Esophagus squamous epithelium (tissue), 5 donors: Measurements from ENCODE around the gene UBC. TPM values are rescaled to one million over a fixed set of nuclear protein-coding genes. Genes with fewer than 3 reads are reported as not detected.

Source experiments
- DNase-seq: peaks from one replicate; lab custom pipeline; 2025; lab: John Stamatoyannopoulos, UW
- H3K27ac ChIP-seq, 4 donors: fragments of 200-600 bp; sonication (generic); one replicate each; pipeline ENCODE4 v1.5.1; 2016 to 2019; ENCODE audit warnings: mild to moderate bottlenecking in 1 of 4
- H3K27me3 ChIP-seq, 4 donors: fragments of 200-600 bp; sonication (generic); 1 replicate in 3 of 4; 2 replicates in 1 of 4; pipeline versions ENCODE4 v1.5.1 to v1.6.0; 2017 to 2021; ENCODE audit warnings: antibody characterized with exemption in 1 of 4
- H3K36me3 ChIP-seq, 3 donors: fragments of 200-600 bp; sonication (generic); one replicate each; pipeline ENCODE4 v1.5.1; 2016 to 2019
- H3K4me1 ChIP-seq, 3 donors: fragments of 200-600 bp; sonication (generic); one replicate each; pipeline ENCODE4 v1.5.1; 2017 to 2019
- H3K4me3 ChIP-seq, 4 donors: fragments of 200-600 bp; sonication (generic); 1 replicate in 3 of 4; 2 replicates in 1 of 4; pipeline ENCODE4 v1.5.1; 2016 to 2019; ENCODE audit warnings: mild to moderate bottlenecking in 2 of 4, moderate library complexity in 1 of 4
- H3K9me3 ChIP-seq, 3 donors: fragments of 200-600 bp; sonication (generic); one replicate each; pipeline ENCODE4 v1.5.1; 2016 to 2019
- CTCF ChIP-seq, 6 experiments: fragments of 450-650 bp in 4 of 6; fragments of 200-600 bp in 2 of 6; sonication (generic) in 2 of 6; IDR thresholded peaks; one replicate each; pipeline ENCODE4 v1.5.1; 2016 to 2019; ENCODE audit warnings: antibody characterized with exemption in 6 of 6, mild to moderate bottlenecking in 4 of 6, moderate library complexity in 4 of 6
- POLR2A ChIP-seq, 4 donors: fragments of 450-650 bp; IDR thresholded peaks; one replicate each; pipeline ENCODE4 v1.6.1; 2017; ENCODE audit warnings: antibody characterized with exemption in 4 of 4, mild to moderate bottlenecking in 4 of 4, moderate library complexity in 3 of 4
- WGBS, 2 donors: methylation state at CpG; one replicate each; pipeline ENCODE4 v1.1.5; 2018; 5-methylcytosine and 5-hydroxymethylcytosine counted together
- intact Hi-C: fragments of 100-400 bp; cut with DNase I; formaldehyde crosslinking; loops from one replicate; pipeline ENCODE4 v1.15.0; 2022
- total RNA-seq, 4 donors: library from RNA; depleted of rRNA; stranded (reverse); fragments of >200 nt; gene quantifications; one replicate each; pipeline ENCODE4 v1.1.0, GENCODE V29; 2016
- donor health status: DM: yes; HTN: yes; CAD: no.

Gene UBC
- total RNA-seq, 4 donors from 2014 or later: 1,012 to 1,417 (median 1,215) TPM

DNA sequence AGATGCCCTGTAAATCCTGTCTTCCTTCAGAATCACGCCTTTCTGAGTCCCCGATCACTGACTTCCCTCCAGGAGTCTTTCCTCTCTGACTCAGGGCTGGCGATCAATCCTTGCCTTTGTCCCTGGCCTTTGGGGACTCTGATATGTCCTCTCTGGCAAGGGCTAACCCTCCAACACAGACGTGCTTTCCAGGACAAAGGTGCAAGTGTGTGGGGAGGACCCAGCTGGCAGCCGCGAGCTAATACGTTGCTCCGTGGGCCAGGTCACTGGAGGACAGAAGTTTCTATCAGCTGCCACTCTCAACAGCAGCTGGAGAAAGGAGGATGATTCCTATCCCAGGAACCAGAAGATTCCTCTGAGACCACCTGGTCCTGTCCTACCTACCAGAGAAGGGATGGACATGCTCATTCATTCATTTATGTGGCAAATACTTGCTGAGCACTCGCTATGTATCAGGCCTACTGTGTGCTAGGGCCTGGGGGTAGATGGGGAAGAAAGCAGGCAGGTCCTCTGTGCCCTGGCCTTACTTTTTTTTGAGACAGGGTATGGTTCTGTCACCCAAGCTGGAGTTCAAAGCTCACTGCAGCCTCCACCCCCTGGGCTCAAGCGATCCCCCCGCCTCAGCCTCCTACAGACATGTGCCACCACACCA, 42.3 kb downstream of the UBC start:
- DNase-seq: no peak
- WGBS, 2 donors: 81 to 100% methylated on average over 5 to 10 of the region's 11 CpGs
- Histone ChIP-seq H3K27ac (no peak overlapping the region), H3K4me3 (no peak overlapping the region), H3K36me3 (no peaks in the 10 kb centered on the region), H3K4me1 (peaks cover 0 to 14% (median 5%) of the 10 kb centered on the region in 3 donors), H3K27me3 (no peaks in the 10 kb centered on the region), H3K9me3 (no peaks in the 10 kb centered on the region)
- intact Hi-C loops: no loop called here
- TF ChIP-seq CTCF (IDR thresholded peaks at IDR 0.05) (no peak), POLR2A (IDR thresholded peaks at IDR 0.05) (no peak)

DNA sequence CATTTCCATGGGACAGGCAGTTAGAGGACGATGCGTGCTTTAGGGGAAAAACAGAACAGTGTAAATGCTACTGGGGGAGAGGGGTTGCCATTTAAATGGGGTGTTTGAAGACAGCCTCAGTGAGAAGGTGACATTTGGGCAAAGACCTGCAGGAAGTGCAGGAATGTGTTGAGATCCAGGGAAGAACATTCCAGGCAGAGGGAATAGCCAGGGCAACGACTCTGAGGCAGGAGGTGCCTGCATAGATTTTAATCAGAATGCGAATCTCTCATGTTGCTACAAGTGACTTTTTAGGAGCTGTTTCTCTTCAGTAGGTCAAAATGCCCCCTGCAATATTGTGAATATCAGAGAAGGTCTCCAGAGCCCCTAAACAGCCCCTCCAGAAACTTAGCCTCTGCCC, 43.2 kb downstream of the UBC start:
- Histone ChIP-seq H3K4me3 (no peak overlapping the region), H3K27me3 (no peaks in the 10 kb centered on the region), H3K9me3 (no peaks in the 10 kb centered on the region), H3K27ac (no peak overlapping the region), H3K36me3 (no peaks in the 10 kb centered on the region), H3K4me1 (peaks cover 0 to 16% (median 5%) of the 10 kb centered on the region in 3 donors)
- 81 to 90% methylated on average over 4 of the region's 4 CpGs for WGBS, 2 donors
- no peak for TF ChIP-seq CTCF (IDR thresholded peaks at IDR 0.05)
- TF ChIP-seq POLR2A (IDR thresholded peaks at IDR 0.05): no peak
- no peak for DNase-seq
- intact Hi-C loops: no loop called here

DNA sequence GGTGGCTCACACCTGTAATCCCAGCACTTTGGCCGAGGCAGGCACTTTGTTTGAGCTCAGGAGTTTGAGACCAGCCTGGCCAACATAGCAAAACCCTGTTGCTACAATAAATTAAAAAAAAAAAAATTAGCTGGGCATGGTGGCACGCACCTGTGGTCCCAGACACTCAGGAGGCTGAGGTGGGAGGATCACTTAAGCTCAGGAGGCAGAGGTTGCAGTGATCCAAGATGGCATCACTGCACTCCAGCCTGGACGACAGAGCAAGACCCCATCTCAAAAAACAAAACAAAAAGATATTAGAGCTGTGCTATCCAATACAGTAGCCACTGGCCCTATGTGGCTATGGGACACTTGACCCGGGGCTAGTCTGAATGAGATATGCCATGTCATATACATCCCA, 43.9 kb downstream of the UBC start:
- 87 to 94% methylated on average over 3 to 4 of the region's 4 CpGs for WGBS, 2 donors
- Histone ChIP-seq H3K4me1 (peaks cover 0 to 16% (median 5%) of the 10 kb centered on the region in 3 donors), H3K27me3 (no peaks in the 10 kb centered on the region), H3K36me3 (no peaks in the 10 kb centered on the region), H3K27ac (no peak overlapping the region), H3K4me3 (no peak overlapping the region), H3K9me3 (no peaks in the 10 kb centered on the region)
- no peak for TF ChIP-seq CTCF (IDR thresholded peaks at IDR 0.05)
- TF ChIP-seq POLR2A (IDR thresholded peaks at IDR 0.05): no peak
- no peak for DNase-seq
- intact Hi-C loops: no loop called here

- intact Hi-C loops: no loop called here
- Histone ChIP-seq H3K36me3 (no peaks in the 10 kb centered on the region), H3K27ac (peak overlapping the region in 3 of 4 donors; percentile 19 to 45 (median 36)), H3K27me3 (no peaks in the 10 kb centered on the region), H3K4me1 (peaks cover 2 to 18% (median 6%) of the 10 kb centered on the region in 3 donors), H3K4me3 (peak overlapping the region in 1 of 4 donors; percentile 10), H3K9me3 (no peaks in the 10 kb centered on the region)
- TF ChIP-seq CTCF (IDR thresholded peaks at IDR 0.05) (no peak), POLR2A (IDR thresholded peaks at IDR 0.05) (peak in 1 of 4 donors; percentile 13)
- no peak for DNase-seq
- 32 to 37% methylated on average over 9 to 11 of the region's 17 CpGs for WGBS, 2 donors
These were observed 45.3 kb downstream of the UBC start for GRCh38 chr12:124869059-124869665.
